ENCODE results near the gene RXFP4. TPM values are rescaled to one million over a fixed set of nuclear protein-coding genes. Genes with fewer than 3 reads are reported as not detected.

The RXFP4 gene
- total and polyA plus RNA-seq, 4 donors: not detected

DNA sequence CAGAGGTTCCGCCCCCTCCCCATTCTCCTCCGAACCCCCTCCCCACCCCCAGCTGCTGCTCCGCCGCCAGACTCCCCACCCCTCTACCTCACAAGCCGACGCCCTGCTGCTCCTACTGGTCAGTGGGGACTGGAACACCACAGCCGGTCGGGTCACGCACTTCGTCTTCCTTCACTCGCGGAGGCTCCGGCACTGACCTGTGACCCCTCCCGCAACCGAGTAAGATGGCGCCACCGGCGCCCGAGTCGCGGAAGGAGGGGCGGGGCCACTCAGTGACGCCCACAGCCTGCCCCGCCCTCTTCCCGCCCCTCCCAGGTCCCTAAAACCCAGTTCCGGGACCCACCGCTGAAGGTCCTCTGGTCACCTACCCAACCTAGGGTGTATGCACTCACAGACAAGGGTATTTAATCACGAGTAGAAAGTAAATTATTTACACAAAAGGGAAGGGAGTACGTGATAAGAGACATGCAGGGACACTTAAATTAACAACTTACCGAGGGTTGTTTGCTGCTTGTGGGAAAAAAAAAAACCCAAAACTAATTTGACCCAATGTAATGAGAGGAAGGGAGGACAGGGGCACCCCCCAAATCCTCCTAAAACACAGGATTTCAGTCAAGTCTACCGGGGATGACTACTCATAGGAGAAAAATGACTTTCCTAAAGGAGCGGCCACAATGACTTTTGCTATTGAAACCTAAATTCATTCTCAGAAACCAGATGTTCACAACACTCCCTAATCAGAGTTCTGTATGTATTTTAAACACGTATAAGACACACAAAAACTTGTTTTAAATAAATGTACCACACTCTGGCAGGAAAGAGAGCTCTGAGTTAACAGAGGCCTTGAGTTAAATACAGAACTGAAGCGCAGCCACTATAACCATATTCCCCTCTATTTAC, 30.0 kb upstream of the RXFP4 start, which contains the start of gene RIT1:
Gene RIT1 (minus strand): TSS at position 194 of the 900 bp plus-strand sequence. CDS start 588 bp downstream, outside the sequence.
- peak within 1 kb of the TSS; percentile 30 to 72 for H3K9ac ChIP-seq (ENCODE audit: low read depth in 1 of 2, low read length in 2 of 2)
- H3K4me3 ChIP-seq (ENCODE audit: low read depth in 1 of 3, low read length in 3 of 3): peak within 1 kb of the TSS; percentile 84 to 97 (median 88)
- H3K27me3 ChIP-seq (ENCODE audit: control insufficient read depth in 4 of 4, insufficient read depth in 4 of 4, low read length in 3 of 4): no peaks in the 10 kb centered on the region
- no peaks in the 10 kb centered on the region for H3K9me3 ChIP-seq (ENCODE audit: control insufficient read depth in 4 of 4, low read length in 3 of 4)
- no peak for TF ChIP-seq HNF4G (IDR thresholded peaks at IDR 0.05)
- TF ChIP-seq, protein P1, sequence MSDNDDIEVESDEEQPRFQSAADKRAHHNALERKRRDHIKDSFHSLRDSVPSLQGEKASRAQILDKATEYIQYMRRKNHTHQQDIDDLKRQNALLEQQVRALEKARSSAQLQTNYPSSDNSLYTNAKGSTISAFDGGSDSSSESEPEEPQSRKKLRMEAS (IDR thresholded peaks at IDR 0.05): no peak
- TF ChIP-seq HNF4A (conservative IDR thresholded peaks at IDR 0.05): peak in 1 of 2 donors; percentile 27
- TF ChIP-seq, protein P2, sequence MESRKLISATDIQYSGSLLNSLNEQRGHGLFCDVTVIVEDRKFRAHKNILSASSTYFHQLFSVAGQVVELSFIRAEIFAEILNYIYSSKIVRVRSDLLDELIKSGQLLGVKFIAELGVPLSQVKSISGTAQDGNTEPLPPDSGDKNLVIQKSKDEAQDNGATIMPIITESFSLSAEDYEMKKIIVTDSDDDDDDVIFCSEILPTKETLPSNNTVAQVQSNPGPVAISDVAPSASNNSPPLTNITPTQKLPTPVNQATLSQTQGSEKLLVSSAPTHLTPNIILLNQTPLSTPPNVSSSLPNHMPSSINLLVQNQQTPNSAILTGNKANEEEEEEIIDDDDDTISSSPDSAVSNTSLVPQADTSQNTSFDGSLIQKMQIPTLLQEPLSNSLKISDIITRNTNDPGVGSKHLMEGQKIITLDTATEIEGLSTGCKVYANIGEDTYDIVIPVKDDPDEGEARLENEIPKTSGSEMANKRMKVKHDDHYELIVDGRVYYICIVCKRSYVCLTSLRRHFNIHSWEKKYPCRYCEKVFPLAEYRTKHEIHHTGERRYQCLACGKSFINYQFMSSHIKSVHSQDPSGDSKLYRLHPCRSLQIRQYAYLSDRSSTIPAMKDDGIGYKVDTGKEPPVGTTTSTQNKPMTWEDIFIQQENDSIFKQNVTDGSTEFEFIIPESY (IDR thresholded peaks at IDR 0.05): no peak
- TF ChIP-seq GABPA (IDR thresholded peaks at IDR 0.05 in 1 of 2, conservative IDR thresholded peaks at IDR 0.05 in 1 of 2): peak in 1 of 2 donors; percentile 54
- TF ChIP-seq TAF1 (conservative IDR thresholded peaks at IDR 0.05): no peak
- peak; percentile 6 to 20 for TF ChIP-seq RXRA (IDR thresholded peaks at IDR 0.05)
- peak; percentile 94 for TF ChIP-seq YY1 (IDR thresholded peaks at IDR 0.05)
- TF ChIP-seq SP1 (IDR thresholded peaks at IDR 0.05): peak; percentile 46
- no peak for TF ChIP-seq FOXA2 (IDR thresholded peaks at IDR 0.05)
- TF ChIP-seq FOXA1 (IDR thresholded peaks at IDR 0.05): no peak
- TF ChIP-seq, protein P3, sequence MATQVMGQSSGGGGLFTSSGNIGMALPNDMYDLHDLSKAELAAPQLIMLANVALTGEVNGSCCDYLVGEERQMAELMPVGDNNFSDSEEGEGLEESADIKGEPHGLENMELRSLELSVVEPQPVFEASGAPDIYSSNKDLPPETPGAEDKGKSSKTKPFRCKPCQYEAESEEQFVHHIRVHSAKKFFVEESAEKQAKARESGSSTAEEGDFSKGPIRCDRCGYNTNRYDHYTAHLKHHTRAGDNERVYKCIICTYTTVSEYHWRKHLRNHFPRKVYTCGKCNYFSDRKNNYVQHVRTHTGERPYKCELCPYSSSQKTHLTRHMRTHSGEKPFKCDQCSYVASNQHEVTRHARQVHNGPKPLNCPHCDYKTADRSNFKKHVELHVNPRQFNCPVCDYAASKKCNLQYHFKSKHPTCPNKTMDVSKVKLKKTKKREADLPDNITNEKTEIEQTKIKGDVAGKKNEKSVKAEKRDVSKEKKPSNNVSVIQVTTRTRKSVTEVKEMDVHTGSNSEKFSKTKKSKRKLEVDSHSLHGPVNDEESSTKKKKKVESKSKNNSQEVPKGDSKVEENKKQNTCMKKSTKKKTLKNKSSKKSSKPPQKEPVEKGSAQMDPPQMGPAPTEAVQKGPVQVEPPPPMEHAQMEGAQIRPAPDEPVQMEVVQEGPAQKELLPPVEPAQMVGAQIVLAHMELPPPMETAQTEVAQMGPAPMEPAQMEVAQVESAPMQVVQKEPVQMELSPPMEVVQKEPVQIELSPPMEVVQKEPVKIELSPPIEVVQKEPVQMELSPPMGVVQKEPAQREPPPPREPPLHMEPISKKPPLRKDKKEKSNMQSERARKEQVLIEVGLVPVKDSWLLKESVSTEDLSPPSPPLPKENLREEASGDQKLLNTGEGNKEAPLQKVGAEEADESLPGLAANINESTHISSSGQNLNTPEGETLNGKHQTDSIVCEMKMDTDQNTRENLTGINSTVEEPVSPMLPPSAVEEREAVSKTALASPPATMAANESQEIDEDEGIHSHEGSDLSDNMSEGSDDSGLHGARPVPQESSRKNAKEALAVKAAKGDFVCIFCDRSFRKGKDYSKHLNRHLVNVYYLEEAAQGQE (IDR thresholded peaks at IDR 0.05): no peak
- TF ChIP-seq, protein P4, sequence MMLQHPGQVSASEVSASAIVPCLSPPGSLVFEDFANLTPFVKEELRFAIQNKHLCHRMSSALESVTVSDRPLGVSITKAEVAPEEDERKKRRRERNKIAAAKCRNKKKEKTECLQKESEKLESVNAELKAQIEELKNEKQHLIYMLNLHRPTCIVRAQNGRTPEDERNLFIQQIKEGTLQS (IDR thresholded peaks at IDR 0.05): no peak
- TF ChIP-seq NR2F2 (IDR thresholded peaks at IDR 0.05): peak; percentile 82
- peak in 1 of 2 donors; percentile 15 for TF ChIP-seq JUND (IDR thresholded peaks at IDR 0.05)
- TF ChIP-seq, protein P5, sequence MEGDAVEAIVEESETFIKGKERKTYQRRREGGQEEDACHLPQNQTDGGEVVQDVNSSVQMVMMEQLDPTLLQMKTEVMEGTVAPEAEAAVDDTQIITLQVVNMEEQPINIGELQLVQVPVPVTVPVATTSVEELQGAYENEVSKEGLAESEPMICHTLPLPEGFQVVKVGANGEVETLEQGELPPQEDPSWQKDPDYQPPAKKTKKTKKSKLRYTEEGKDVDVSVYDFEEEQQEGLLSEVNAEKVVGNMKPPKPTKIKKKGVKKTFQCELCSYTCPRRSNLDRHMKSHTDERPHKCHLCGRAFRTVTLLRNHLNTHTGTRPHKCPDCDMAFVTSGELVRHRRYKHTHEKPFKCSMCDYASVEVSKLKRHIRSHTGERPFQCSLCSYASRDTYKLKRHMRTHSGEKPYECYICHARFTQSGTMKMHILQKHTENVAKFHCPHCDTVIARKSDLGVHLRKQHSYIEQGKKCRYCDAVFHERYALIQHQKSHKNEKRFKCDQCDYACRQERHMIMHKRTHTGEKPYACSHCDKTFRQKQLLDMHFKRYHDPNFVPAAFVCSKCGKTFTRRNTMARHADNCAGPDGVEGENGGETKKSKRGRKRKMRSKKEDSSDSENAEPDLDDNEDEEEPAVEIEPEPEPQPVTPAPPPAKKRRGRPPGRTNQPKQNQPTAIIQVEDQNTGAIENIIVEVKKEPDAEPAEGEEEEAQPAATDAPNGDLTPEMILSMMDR (IDR thresholded peaks at IDR 0.05; ENCODE audit: low read depth, low read length, missing input control): peak; percentile 37
- no peak for TF ChIP-seq EGR1 (IDR thresholded peaks at IDR 0.05; ENCODE audit: low read depth in 2 of 2)
- peak in 1 of 2 donors; percentile 26 for TF ChIP-seq RAD21 (IDR thresholded peaks at IDR 0.05)
- peaks cover 10 to 48% (median 37%) of the 10 kb centered on the region in 4 donors for H3K36me3 ChIP-seq (ENCODE audit: control insufficient read depth in 4 of 4, insufficient read depth in 3 of 4, low read depth in 1 of 4, low read length in 3 of 4)
- H3K27ac ChIP-seq (ENCODE audit: low read depth in 1 of 2, low read length in 2 of 2): peak within 1 kb of the TSS; percentile 76 to 78
- 7% methylated on average over 34 of the region's 34 CpGs for WGBS
- peaks cover 0 to 11% (median 10%) of the 10 kb centered on the region in 4 donors for H3K4me1 ChIP-seq (ENCODE audit: control insufficient read depth in 4 of 4, insufficient read depth in 4 of 4, low read length in 3 of 4)
- DNase-seq (ENCODE audit: low spot score): peak; percentile 89

Data from liver (tissue), 9 donors.